Spinal cord (tissue), 10 donors: ENCODE results near the gene CST9L. TPM values are rescaled to one million over a fixed set of nuclear protein-coding genes. Genes with fewer than 3 reads are reported as not detected.

Source experiments
- DNase-seq, 6 donors: peaks; one replicate each; pipeline versions ENCODE4 v3.0.0 to v3.0.0-alpha.2; 2013 to 2015; ENCODE audit warnings: low spot score in 6 of 6, low read depth in 4 of 6
- H3K27ac ChIP-seq: one replicate; pipeline ENCODE4 v1.5.1; 2013; ENCODE audit warnings: low read depth, low read length, control low read depth
- H3K27me3 ChIP-seq: one replicate; pipeline ENCODE4 v1.6.1; 2013; ENCODE audit warnings: low read length; ENCODE audit not compliant: control insufficient read depth, insufficient read depth
- H3K36me3 ChIP-seq: one replicate; pipeline ENCODE4 v1.6.1; 2013; ENCODE audit warnings: low read length; ENCODE audit not compliant: control insufficient read depth, insufficient read depth
- H3K4me1 ChIP-seq: one replicate; pipeline ENCODE4 v1.6.1; 2013; ENCODE audit warnings: low read length; ENCODE audit not compliant: control insufficient read depth, insufficient read depth
- H3K4me3 ChIP-seq: one replicate; pipeline ENCODE4 v1.5.1; 2013; ENCODE audit warnings: low read depth, low read length, control low read depth
- H3K9me3 ChIP-seq: one replicate; pipeline ENCODE4 v1.6.1; 2013; ENCODE audit warnings: low read length; ENCODE audit not compliant: control insufficient read depth, insufficient read depth
- WGBS: methylation state at CpG from one replicate; pipeline ENCODE4 v1.1.5; 2013; ENCODE audit warnings: missing lambda C conversion rate; ENCODE audit not compliant: insufficient coverage; 5-methylcytosine and 5-hydroxymethylcytosine counted together
- polyA plus RNA-seq, 2 donors: library from polyadenylated mRNA; unstranded; fragments of 120-200 nt; gene quantifications; one replicate each; pipeline ENCODE4 v1.2.1, GENCODE V29; 2013; ENCODE audit not compliant: insufficient read length in 2 of 2
- total RNA-seq, 2 donors: library from RNA; depleted of rRNA in 1 of 2; stranded (reverse); fragments of 120-200 nt in 1 of 2; fragments of >200 nt in 1 of 2; gene quantifications; one replicate each; pipeline versions ENCODE4 v1.2.3 to v1.2.4, GENCODE V29; 2013 to 2014
- donor health status: healthy.

Gene CST9L
- total and polyA plus RNA-seq, 4 donors: not detected

GRCh38 chr20:23534801-23535593, 33.3 kb downstream of the CST9L start:
- Histone ChIP-seq H3K4me3 (no peak overlapping the region), H3K9me3 (no peaks in the 10 kb centered on the region), H3K36me3 (no peaks in the 10 kb centered on the region), H3K27me3 (no peaks in the 10 kb centered on the region), H3K4me1 (no peaks in the 10 kb centered on the region), H3K27ac (no peak overlapping the region)
- DNase-seq: no peak
- WGBS: 89% methylated on average over 12 of the region's 20 CpGs

- Histone ChIP-seq H3K4me1 (no peaks in the 10 kb centered on the region), H3K4me3 (no peak overlapping the region), H3K36me3 (no peaks in the 10 kb centered on the region), H3K27ac (no peak overlapping the region), H3K27me3 (no peaks in the 10 kb centered on the region), H3K9me3 (no peaks in the 10 kb centered on the region)
- no peak for DNase-seq
Measured at GRCh38 chr20:23533161-23533560, 35.1 kb downstream of the CST9L start.

GRCh38 chr20:23532533-23532932, 35.8 kb downstream of the CST9L start:
- WGBS: no CpG with 5 or more reads among the region's 1 CpG

GRCh38 chr20:23530937-23531567, 37.2 kb downstream of the CST9L start:
- H3K4me1 ChIP-seq: peaks cover 3% of the 10 kb centered on the region
- no CpG with 5 or more reads among the region's 1 CpG for WGBS
- no peaks in the 10 kb centered on the region for H3K27me3 ChIP-seq
- no peaks in the 10 kb centered on the region for H3K36me3 ChIP-seq
- no peaks in the 10 kb centered on the region for H3K9me3 ChIP-seq
- no peak overlapping the region for H3K4me3 ChIP-seq
- H3K27ac ChIP-seq: no peak overlapping the region
- no peak for DNase-seq

More at GRCh38 chr20:23532533-23532932, 35.8 kb downstream of the CST9L start:
- Histone ChIP-seq H3K4me1 (peaks cover 1% of the 10 kb centered on the region), H3K27ac (no peak overlapping the region), H3K4me3 (no peak overlapping the region), H3K36me3 (no peaks in the 10 kb centered on the region), H3K27me3 (no peaks in the 10 kb centered on the region), H3K9me3 (no peaks in the 10 kb centered on the region)
- DNase-seq: no peak

GRCh38 chr20:23528867-23529431, 39.3 kb downstream of the CST9L start:
- H3K36me3 ChIP-seq: no peaks in the 10 kb centered on the region
- H3K4me1 ChIP-seq: peaks cover 3% of the 10 kb centered on the region
- 67% methylated on average over 1 of the region's 1 CpG for WGBS

GRCh38 chr20:23526850-23527249, 41.4 kb downstream of the CST9L start:
- WGBS: no CpG with 5 or more reads among the region's 1 CpG
- Histone ChIP-seq H3K9me3 (no peaks in the 10 kb centered on the region), H3K27me3 (no peaks in the 10 kb centered on the region), H3K4me1 (peaks cover 3% of the 10 kb centered on the region), H3K27ac (no peak overlapping the region), H3K36me3 (no peaks in the 10 kb centered on the region), H3K4me3 (no peak overlapping the region)
- DNase-seq: no peak

More at GRCh38 chr20:23528867-23529431, 39.3 kb downstream of the CST9L start:
- Histone ChIP-seq H3K27ac (no peak overlapping the region), H3K9me3 (no peaks in the 10 kb centered on the region), H3K27me3 (no peaks in the 10 kb centered on the region), H3K4me3 (no peak overlapping the region)
- DNase-seq: no peak

GRCh38 chr20:23524146-23524545, 44.1 kb downstream of the CST9L start:
- Histone ChIP-seq H3K27ac (no peak overlapping the region), H3K36me3 (no peaks in the 10 kb centered on the region), H3K4me1 (peaks cover 3% of the 10 kb centered on the region), H3K4me3 (no peak overlapping the region), H3K27me3 (no peaks in the 10 kb centered on the region), H3K9me3 (no peaks in the 10 kb centered on the region)
- WGBS: 98% methylated on average over 10 of the region's 10 CpGs
- DNase-seq: no peak

- no CpG with 5 or more reads among the region's 2 CpGs for WGBS
- Histone ChIP-seq H3K36me3 (no peaks in the 10 kb centered on the region), H3K27me3 (no peaks in the 10 kb centered on the region), H3K9me3 (no peaks in the 10 kb centered on the region), H3K4me3 (no peak overlapping the region), H3K4me1 (no peaks in the 10 kb centered on the region), H3K27ac (no peak overlapping the region)
- DNase-seq: no peak
Measured at GRCh38 chr20:23520185-23520584, 48.1 kb downstream of the CST9L start.

- 71% methylated on average over 4 of the region's 6 CpGs for WGBS
- Histone ChIP-seq H3K36me3 (no peaks in the 10 kb centered on the region), H3K4me1 (no peaks in the 10 kb centered on the region), H3K27me3 (no peaks in the 10 kb centered on the region), H3K4me3 (no peak overlapping the region), H3K9me3 (no peaks in the 10 kb centered on the region), H3K27ac (no peak overlapping the region)
- DNase-seq: no peak
Measured at GRCh38 chr20:23519556-23519955, 48.7 kb downstream of the CST9L start.
